Immature natural killer cell (primary cell): ENCODE results near the gene PCDHB9. TPM values are rescaled to one million over a fixed set of nuclear protein-coding genes. Genes with fewer than 3 reads are reported as not detected.
A peak's percentile ranks its signal among the peaks of the same experiment; 100 is the strongest.
"Not testable (repeated sequence)": the region's sequence is repeated elsewhere in the genome, so short reads cannot be mapped to it uniquely, and the experiment has no call there.

Experiments
- DNase-seq, 3 donors: peaks; one replicate each; pipeline ENCODE4 v3.0.0; 2022; ENCODE audit warnings: mixed read lengths in 1 of 3
- H3K27ac Mint-ChIP-seq, 6 donors: one replicate each; pipeline ENCODE4 v1.8.0; 2020; ENCODE audit warnings: mixed read lengths in 6 of 6, mild to moderate bottlenecking in 5 of 6, inconsistent platforms in 4 of 6, moderate library complexity in 3 of 6
- H3K27me3 Mint-ChIP-seq, 3 donors: one replicate each; pipeline ENCODE4 v1.8.0; 2020 to 2021; ENCODE audit warnings: low read depth in 3 of 3, mild to moderate bottlenecking in 3 of 3, mixed read lengths in 3 of 3, moderate library complexity in 3 of 3, inconsistent platforms in 1 of 3
- H3K36me3 Mint-ChIP-seq, 3 donors: one replicate each; pipeline ENCODE4 v1.8.0; 2020; ENCODE audit warnings: mixed read lengths in 3 of 3, inconsistent platforms in 2 of 3, mild to moderate bottlenecking in 2 of 3
- H3K4me1 Mint-ChIP-seq, 2 donors: one replicate each; pipeline ENCODE4 v1.8.0; 2020; ENCODE audit warnings: inconsistent platforms in 2 of 2, mild to moderate bottlenecking in 2 of 2, mixed read lengths in 2 of 2, moderate library complexity in 1 of 2
- H3K4me3 Mint-ChIP-seq, 5 donors: one replicate each; pipeline ENCODE4 v1.8.0; 2020; ENCODE audit warnings: mild to moderate bottlenecking in 5 of 5, mixed read lengths in 5 of 5, inconsistent platforms in 3 of 5, moderate library complexity in 3 of 5
- H3K9me3 Mint-ChIP-seq, 6 donors: one replicate each; pipeline ENCODE4 v1.8.0; 2020; ENCODE audit warnings: mild to moderate bottlenecking in 6 of 6, mixed read lengths in 6 of 6, inconsistent platforms in 4 of 6, moderate library complexity in 3 of 6
- polyA plus RNA-seq, 3 donors: library from polyadenylated mRNA; unstranded; fragments of 300-500 nt; fragmentation: Illumina TruSeq; gene quantifications; one replicate each; pipeline ENCODE4 v1.2.3, GENCODE V29; 2021

The PCDHB9 gene
- polyA plus RNA-seq, 3 donors from 2014 or later = not detected

DNA sequence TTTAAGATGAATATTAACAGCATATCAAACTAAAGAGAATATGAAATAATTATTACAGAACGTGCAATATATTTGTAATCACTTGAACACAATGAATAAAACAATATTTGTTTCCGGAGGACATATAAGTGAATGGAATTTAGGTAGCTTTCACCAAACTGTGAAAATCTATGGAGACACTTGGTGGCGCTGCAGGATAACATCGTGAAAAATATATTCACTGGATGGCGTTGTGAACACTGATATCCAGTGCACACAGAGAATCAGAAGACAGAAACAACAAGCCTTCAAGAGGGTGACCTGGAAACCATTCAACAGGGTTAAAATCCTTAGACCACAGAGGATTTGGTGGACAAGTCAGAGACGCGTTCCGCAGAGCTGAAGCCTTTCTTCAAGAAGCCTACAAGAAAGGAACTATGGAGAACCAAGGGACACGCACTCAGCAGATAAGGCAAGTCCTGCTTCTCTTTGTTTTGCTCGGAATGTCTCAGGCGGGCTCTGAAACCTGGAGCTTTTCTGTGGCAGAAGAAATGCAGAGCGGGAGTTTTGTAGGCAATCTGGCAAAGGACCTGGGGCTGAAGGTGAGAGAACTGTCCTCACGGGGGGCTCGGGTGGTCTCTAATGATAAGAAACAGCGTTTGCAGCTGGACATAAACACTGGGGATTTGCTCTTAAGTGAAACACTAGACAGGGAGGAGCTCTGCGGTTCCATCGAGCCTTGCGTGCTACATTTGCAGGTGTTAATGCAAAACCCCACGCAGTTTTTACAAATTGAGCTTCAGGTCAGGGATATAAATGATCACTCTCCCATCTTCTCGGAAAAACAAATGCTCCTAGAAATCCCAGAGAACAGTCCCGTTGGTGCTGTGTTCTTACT lies 12.6 kb downstream of the PCDHB9 start, which contains the start of gene PCDHB11:
TSS of gene PCDHB11 (plus strand) at position 269 of the 877 bp plus-strand sequence. CDS start at position 417, 148 bp downstream.
- Mint-ChIP-seq H3K4me3 (no peak within 1 kb of the TSS), H3K27ac (no peak within 1 kb of the TSS), H3K4me1 (no peaks in the 10 kb centered on the region), H3K9me3 (peaks cover 15 to 66% (median 30%) of the 10 kb centered on the region in 6 donors), H3K36me3 (peaks cover 0 to 8% (median 6%) of the 10 kb centered on the region in 3 donors), H3K27me3 (peaks cover 2 to 21% (median 5%) of the 10 kb centered on the region in 3 donors)
- DNase-seq = no peak

DNA sequence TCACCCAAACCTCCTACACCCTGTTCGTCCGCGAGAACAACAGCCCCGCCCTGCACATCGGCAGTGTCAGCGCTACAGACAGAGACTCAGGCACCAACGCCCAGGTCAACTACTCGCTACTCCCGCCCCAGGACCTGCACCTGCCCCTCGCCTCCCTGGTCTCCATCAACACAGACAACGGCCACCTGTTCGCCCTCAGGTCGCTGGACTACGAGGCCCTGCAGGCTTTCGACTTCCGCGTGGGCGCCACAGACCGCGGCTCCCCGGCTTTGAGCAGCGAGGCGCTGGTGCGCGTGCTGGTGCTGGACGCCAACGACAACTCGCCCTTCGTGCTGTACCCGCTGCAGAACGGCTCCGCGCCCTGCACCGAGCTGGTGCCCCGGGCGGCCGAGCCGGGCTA lies 14.2 kb downstream of the PCDHB9 start:
- H3K27ac Mint-ChIP-seq, DNase-seq, H3K4me1 Mint-ChIP-seq, H3K36me3 Mint-ChIP-seq, H3K4me3 Mint-ChIP-seq: not testable (repeated sequence)
- H3K9me3 Mint-ChIP-seq = peaks cover 13 to 68% (median 27%) of the 10 kb centered on the region in 6 donors
- H3K27me3 Mint-ChIP-seq = peaks cover 0 to 23% (median 8%) of the 10 kb centered on the region in 3 donors

DNA sequence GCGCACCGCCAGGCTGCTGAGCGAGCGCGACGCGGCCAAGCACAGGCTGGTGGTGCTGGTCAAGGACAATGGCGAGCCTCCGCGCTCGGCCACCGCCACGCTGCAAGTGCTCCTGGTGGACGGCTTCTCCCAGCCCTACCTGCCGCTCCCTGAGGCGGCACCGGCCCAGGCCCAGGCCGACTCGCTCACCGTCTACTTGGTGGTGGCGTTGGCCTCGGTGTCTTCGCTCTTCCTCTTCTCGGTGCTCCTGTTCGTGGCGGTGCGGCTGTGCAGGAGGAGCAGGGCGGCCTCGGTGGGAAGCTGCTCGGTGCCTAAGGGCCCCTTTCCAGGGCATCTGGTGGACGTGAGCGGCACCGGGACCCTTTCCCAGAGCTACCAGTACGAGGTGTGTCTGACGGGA lies 14.7 kb downstream of the PCDHB9 start:
- not testable (repeated sequence) for H3K27ac Mint-ChIP-seq, H3K4me1 Mint-ChIP-seq, DNase-seq, H3K36me3 Mint-ChIP-seq, H3K4me3 Mint-ChIP-seq
- H3K27me3 Mint-ChIP-seq = peaks cover 0 to 26% (median 8%) of the 10 kb centered on the region in 3 donors
- peaks cover 9 to 63% (median 23%) of the 10 kb centered on the region in 6 donors for H3K9me3 Mint-ChIP-seq

DNA sequence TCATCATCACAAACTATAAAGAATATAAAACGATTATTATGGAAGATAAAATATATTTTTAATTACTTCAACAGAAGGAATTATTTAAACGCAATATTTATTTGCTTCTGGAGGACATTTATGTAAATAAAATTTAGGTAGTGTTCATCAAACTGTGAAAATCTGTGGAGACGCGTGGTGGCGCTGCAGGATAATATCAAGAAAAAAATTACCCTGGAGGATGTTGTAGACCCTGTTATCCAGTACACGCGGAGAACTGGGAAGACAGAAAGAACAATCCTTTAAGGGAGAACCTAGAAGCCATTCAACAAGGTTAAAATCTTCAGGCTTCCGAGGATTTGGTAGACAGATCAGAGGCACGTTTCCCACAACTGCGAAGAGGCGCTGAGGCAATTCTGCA lies 21.5 kb downstream of the PCDHB9 start, which contains the start of gene PCDHB12:
TSS of gene PCDHB12 (plus strand) at position 242 of the 400 bp plus-strand sequence. CDS start 189 bp downstream, outside the sequence.
- no peaks in the 10 kb centered on the region for H3K36me3 Mint-ChIP-seq
- no peaks in the 10 kb centered on the region for H3K4me1 Mint-ChIP-seq
- H3K4me3 Mint-ChIP-seq = no peak within 1 kb of the TSS
- no peak for DNase-seq
- H3K27me3 Mint-ChIP-seq = peaks cover 5 to 28% (median 12%) of the 10 kb centered on the region in 3 donors
- no peak within 1 kb of the TSS for H3K27ac Mint-ChIP-seq
- H3K9me3 Mint-ChIP-seq = peaks cover 6 to 35% (median 9%) of the 10 kb centered on the region in 6 donors

DNA sequence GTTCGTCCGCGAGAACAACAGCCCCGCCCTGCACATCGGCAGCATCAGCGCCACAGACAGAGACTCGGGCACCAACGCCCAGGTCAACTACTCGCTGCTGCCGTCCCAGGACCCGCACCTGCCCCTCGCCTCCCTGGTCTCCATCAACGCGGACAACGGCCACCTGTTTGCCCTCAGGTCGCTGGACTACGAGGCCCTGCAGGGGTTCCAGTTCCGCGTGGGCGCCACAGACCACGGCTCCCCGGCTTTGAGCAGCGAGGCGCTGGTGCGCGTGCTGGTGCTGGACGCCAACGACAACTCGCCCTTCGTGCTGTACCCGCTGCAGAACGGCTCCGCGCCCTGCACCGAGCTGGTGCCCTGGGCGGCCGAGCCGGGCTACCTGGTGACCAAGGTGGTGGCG lies 23.3 kb downstream of the PCDHB9 start:
- Mint-ChIP-seq H3K27me3 (peaks cover 5 to 25% (median 14%) of the 10 kb centered on the region in 3 donors), H3K9me3 (peaks cover 5 to 43% (median 11%) of the 10 kb centered on the region in 6 donors)
- not testable (repeated sequence) for H3K27ac Mint-ChIP-seq, DNase-seq, H3K36me3 Mint-ChIP-seq, H3K4me1 Mint-ChIP-seq, H3K4me3 Mint-ChIP-seq

DNA sequence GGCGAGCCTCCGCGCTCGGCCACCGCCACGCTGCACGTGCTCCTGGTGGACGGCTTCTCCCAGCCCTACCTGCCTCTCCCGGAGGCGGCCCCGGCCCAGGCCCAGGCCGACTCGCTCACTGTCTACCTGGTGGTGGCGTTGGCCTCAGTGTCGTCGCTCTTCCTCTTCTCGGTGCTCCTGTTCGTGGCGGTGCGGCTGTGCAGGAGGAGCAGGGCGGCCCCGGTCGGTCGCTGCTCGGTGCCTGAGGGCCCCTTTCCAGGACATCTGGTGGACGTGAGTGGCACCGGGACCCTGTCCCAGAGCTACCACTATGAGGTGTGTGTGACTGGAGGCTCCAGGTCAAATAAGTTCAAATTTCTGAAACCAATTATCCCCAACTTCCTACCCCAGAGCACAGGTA lies 23.9 kb downstream of the PCDHB9 start:
- not testable (repeated sequence) for DNase-seq, H3K4me1 Mint-ChIP-seq, H3K36me3 Mint-ChIP-seq, H3K27ac Mint-ChIP-seq, H3K4me3 Mint-ChIP-seq
- Mint-ChIP-seq H3K9me3 (peaks cover 5 to 39% (median 11%) of the 10 kb centered on the region in 6 donors), H3K27me3 (peaks cover 5 to 25% (median 12%) of the 10 kb centered on the region in 3 donors)

DNA sequence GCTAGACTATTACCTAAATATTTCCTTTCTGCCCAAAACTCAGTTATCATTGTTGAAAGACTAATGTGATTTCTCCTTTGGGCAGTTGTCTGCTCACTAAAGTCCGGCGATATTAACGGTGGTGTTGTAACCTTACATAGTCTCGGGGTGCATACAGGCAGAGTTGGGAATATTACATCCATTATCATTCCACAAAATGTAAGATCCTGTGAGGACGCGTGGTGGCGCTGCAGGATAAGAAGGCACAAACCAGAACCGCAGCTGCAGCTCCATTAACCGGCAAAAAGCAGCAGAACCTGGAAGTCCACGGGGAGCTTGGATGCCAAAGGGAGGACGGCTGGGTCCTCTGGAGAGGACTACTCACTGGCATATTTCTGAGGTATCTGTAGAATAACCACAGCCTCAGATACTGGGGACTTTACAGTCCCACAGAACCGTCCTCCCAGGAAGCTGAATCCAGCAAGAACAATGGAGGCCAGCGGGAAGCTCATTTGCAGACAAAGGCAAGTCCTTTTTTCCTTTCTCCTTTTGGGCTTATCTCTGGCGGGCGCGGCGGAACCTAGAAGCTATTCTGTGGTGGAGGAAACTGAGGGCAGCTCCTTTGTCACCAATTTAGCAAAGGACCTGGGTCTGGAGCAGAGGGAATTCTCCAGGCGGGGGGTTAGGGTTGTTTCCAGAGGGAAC lies 26.8 kb downstream of the PCDHB9 start, which contains the start of gene PCDHB13:
TSS of gene PCDHB13 (plus strand) at position 264 of the 684 bp plus-strand sequence. CDS start at position 469, 205 bp downstream.
- H3K36me3 Mint-ChIP-seq, H3K27ac Mint-ChIP-seq, H3K4me1 Mint-ChIP-seq: not testable (repeated sequence)
- peak within 1 kb of the TSS in 1 of 5 donors; percentile 20 for H3K4me3 Mint-ChIP-seq
- DNase-seq = peak in 1 of 3 donors; percentile 6
- H3K9me3 Mint-ChIP-seq = peaks cover 7 to 50% (median 19%) of the 10 kb centered on the region in 6 donors
- H3K27me3 Mint-ChIP-seq = peaks cover 5 to 23% (median 14%) of the 10 kb centered on the region in 3 donors

DNA sequence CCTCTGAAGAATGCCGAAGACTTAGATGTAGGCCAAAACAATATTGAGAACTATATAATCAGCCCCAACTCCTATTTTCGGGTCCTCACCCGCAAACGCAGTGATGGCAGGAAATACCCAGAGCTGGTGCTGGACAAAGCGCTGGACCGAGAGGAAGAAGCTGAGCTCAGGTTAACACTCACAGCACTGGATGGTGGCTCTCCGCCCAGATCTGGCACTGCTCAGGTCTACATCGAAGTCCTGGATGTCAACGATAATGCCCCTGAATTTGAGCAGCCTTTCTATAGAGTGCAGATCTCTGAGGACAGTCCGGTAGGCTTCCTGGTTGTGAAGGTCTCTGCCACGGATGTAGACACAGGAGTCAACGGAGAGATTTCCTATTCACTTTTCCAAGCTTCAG lies 27.6 kb downstream of the PCDHB9 start:
- peak overlapping the region in 1 of 5 donors; percentile 20 for H3K4me3 Mint-ChIP-seq

DNA sequence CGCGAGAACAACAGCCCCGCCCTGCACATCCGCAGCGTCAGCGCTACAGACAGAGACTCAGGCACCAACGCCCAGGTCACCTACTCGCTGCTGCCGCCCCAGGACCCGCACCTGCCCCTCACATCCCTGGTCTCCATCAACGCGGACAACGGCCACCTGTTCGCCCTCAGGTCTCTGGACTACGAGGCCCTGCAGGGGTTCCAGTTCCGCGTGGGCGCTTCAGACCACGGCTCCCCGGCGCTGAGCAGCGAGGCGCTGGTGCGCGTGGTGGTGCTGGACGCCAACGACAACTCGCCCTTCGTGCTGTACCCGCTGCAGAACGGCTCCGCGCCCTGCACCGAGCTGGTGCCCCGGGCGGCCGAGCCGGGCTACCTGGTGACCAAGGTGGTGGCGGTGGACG lies 28.5 kb downstream of the PCDHB9 start:
- H3K27ac Mint-ChIP-seq, H3K4me1 Mint-ChIP-seq, DNase-seq, H3K4me3 Mint-ChIP-seq, H3K36me3 Mint-ChIP-seq: not testable (repeated sequence)
- Mint-ChIP-seq H3K27me3 (peaks cover 5 to 15% (median 8%) of the 10 kb centered on the region in 3 donors), H3K9me3 (peaks cover 7 to 50% (median 16%) of the 10 kb centered on the region in 6 donors)

More for the DNA sequence above, 27.6 kb downstream of the PCDHB9 start:
- Mint-ChIP-seq H3K9me3 (peaks cover 7 to 52% (median 18%) of the 10 kb centered on the region in 6 donors), H3K27me3 (peaks cover 5 to 20% (median 10%) of the 10 kb centered on the region in 3 donors)
- not testable (repeated sequence) for DNase-seq, H3K27ac Mint-ChIP-seq, H3K4me1 Mint-ChIP-seq, H3K36me3 Mint-ChIP-seq

DNA sequence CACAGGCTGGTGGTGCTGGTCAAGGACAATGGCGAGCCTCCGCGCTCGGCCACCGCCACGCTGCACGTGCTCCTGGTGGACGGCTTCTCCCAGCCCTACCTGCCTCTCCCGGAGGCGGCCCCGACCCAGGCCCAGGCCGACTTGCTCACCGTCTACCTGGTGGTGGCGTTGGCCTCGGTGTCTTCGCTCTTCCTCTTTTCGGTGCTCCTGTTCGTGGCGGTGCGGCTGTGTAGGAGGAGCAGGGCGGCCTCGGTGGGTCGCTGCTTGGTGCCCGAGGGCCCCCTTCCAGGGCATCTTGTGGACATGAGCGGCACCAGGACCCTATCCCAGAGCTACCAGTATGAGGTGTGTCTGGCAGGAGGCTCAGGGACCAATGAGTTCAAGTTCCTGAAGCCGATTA lies 29.1 kb downstream of the PCDHB9 start:
- not testable (repeated sequence) for H3K36me3 Mint-ChIP-seq, DNase-seq, H3K4me1 Mint-ChIP-seq, H3K27ac Mint-ChIP-seq, H3K4me3 Mint-ChIP-seq
- Mint-ChIP-seq H3K9me3 (peaks cover 4 to 50% (median 15%) of the 10 kb centered on the region in 6 donors), H3K27me3 (peaks cover 5 to 15% (median 8%) of the 10 kb centered on the region in 3 donors)

DNA sequence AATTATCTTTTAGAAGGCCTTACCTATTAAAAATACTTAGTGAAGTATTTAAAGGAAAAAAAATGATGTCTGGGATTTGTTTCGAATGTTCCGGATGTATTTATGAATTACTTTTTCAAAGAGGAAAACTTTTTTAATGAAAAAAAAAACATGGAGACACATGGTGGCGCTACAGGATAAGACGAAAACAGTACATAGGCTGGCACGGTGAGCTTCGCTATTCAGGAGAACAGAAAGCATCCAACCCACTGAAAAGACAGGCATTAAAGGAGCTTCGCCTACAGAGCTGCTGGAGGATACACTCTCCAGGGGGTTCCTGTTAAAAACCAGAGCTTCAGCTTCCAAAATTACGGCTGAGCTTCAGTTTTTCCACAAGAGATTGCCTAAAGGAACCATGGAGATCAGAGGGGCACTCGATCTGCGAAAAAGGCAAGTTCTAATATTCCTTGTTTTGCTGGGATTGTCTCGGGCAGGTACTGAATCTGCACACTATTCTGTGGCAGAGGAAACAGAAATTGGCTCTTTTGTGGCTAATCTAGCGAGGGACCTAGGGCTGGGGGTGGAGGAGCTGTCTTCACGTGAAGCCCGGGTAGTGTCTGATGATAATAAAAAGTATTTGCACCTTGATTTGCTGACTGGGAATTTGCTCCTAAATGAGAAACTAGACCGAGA lies 36.3 kb downstream of the PCDHB9 start, which contains the start of gene PCDHB14:
TSS of gene PCDHB14 (plus strand) at position 232 of the 672 bp plus-strand sequence. CDS start at position 395, 163 bp downstream.
- peaks cover 0 to 23% (median 11%) of the 10 kb centered on the region in 3 donors for H3K27me3 Mint-ChIP-seq
- H3K36me3 Mint-ChIP-seq = peaks cover 0 to under 1% (median 0%) of the 10 kb centered on the region in 3 donors
- H3K27ac Mint-ChIP-seq = no peak within 1 kb of the TSS
- DNase-seq = peak in 1 of 3 donors; percentile 3
- H3K4me1 Mint-ChIP-seq = no peaks in the 10 kb centered on the region
- H3K4me3 Mint-ChIP-seq = peak within 1 kb of the TSS in 1 of 5 donors; percentile 21
- H3K9me3 Mint-ChIP-seq = peaks cover 4 to 31% (median 18%) of the 10 kb centered on the region in 6 donors

DNA sequence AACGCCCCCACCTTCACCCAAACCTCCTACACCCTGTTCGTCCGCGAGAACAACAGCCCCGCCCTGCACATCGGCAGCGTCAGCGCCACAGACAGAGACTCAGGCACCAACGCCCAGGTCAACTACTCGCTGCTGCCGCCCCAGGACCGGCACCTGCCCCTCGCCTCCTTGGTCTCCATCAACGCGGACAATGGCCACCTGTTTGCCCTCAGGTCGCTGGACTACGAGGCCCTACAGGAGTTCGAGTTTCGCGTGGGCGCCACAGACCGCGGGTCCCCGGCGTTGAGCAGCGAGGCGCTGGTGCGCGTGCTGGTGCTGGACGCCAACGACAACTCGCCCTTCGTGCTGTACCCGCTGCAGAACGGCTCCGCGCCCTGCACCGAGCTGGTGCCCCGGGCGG lies 37.9 kb downstream of the PCDHB9 start:
- Mint-ChIP-seq H3K27me3 (peaks cover 0 to 17% (median 9%) of the 10 kb centered on the region in 3 donors), H3K9me3 (peaks cover 4 to 29% (median 14%) of the 10 kb centered on the region in 6 donors)
- not testable (repeated sequence) for H3K4me1 Mint-ChIP-seq, H3K27ac Mint-ChIP-seq, H3K36me3 Mint-ChIP-seq, DNase-seq, H3K4me3 Mint-ChIP-seq

DNA sequence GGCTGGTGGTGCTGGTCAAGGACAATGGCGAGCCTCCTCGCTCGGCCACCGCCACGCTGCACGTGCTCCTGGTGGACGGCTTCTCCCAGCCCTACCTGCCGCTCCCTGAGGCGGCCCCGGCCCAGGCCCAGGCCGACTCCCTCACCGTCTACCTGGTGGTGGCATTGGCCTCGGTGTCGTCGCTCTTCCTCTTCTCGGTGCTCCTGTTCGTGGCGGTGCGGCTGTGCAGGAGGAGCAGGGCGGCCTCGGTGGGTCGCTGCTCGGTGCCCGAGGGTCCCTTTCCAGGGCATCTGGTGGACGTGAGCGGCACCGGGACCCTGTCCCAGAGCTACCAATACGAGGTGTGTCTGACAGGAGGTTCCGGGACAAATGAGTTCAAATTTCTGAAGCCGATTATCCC lies 38.5 kb downstream of the PCDHB9 start:
- H3K27me3 Mint-ChIP-seq = peaks cover 0 to 17% (median 9%) of the 10 kb centered on the region in 3 donors
- not testable (repeated sequence) for H3K36me3 Mint-ChIP-seq, H3K4me3 Mint-ChIP-seq, H3K4me1 Mint-ChIP-seq, DNase-seq, H3K27ac Mint-ChIP-seq
- H3K9me3 Mint-ChIP-seq = peaks cover 4 to 29% (median 13%) of the 10 kb centered on the region in 6 donors
